K562 (cell line): ENCODE data around the gene OGN. TPM values are rescaled to one million over a fixed set of nuclear protein-coding genes. Genes with fewer than 3 reads are reported as not detected.

Experiments used
- ATAC-seq: fragments of 200-7000 bp; cut with Tn5 transposase; 3 replicates; pipeline ENCODE4 v1.9.1; 2020; ENCODE audit warnings: moderate library complexity
- BruUV-seq: library from RNA; stranded (reverse); fragments of 400-500 nt; replicated peaks from 2 replicates; lab custom pipeline; 2021; lab: Mats Ljungman, UMichigan
- CTCF ChIA-PET: fragments of 300-600 bp; formaldehyde crosslinking; extraction: SDS; loops from one replicate; lab custom pipeline; 2021; ENCODE audit warnings: low intra/inter-chr PET ratio; lab: Yijun Ruan, JAX
- POLR2A ChIA-PET: fragments of 300-600, 350-650 bp; sonication (Branson Sonifier 250); formaldehyde crosslinking; extraction: SDS; loops from one replicate; lab custom pipeline; 2021; ENCODE audit warnings: antibody characterized with exemption, inconsistent platforms; lab: Yijun Ruan, JAX
- DNase-seq, 4 experiments: peaks; one replicate each; pipeline versions ENCODE4 v3.0.0 to v3.0.0-alpha.2; 2011 to 2018; ENCODE audit warnings: low spot score in 3 of 4, mixed read lengths in 3 of 4; ENCODE audit errors: extremely low read depth in 1 of 4
- FAIRE-seq: peaks from 2 replicates; lab custom pipeline; 2011; peaks lifted over from hg19 to GRCh38; lab: Jason Lieb, UNC
- H2AFZ ChIP-seq: 2 replicates; pipeline ENCODE4 v1.6.0; 2011; ENCODE audit warnings: low read depth, low read length, control low read depth, inconsistent platforms
- H3K27ac ChIP-seq: fragments of 200-600 bp; 3 replicates; pipeline ENCODE4 v1.8.0; 2011; ENCODE audit warnings: low read depth, mild to moderate bottlenecking, control low read depth, inconsistent platforms, low read length, moderate library complexity, mixed read lengths; ENCODE audit errors: extremely low read depth
- H3K27me3 ChIP-seq, 2 experiments: fragments of 300-600 bp in 1 of 2; 2 replicates in 1 of 2; 3 replicates in 1 of 2; pipeline versions ENCODE4 v1.6.0 to v1.8.0; 2011; ENCODE audit warnings: inconsistent platforms in 2 of 2, low read length in 2 of 2, mild to moderate bottlenecking in 1 of 2, mixed read lengths in 1 of 2, moderate library complexity in 1 of 2; ENCODE audit not compliant: control insufficient read depth in 2 of 2, insufficient read depth in 2 of 2
- H3K36me3 ChIP-seq: fragments of 300-600 bp; 3 replicates; pipeline ENCODE4 v1.8.0; 2011; ENCODE audit warnings: mild to moderate bottlenecking, low read length, inconsistent platforms; ENCODE audit not compliant: control insufficient read depth, insufficient read depth
- H3K4me1 ChIP-seq, 2 experiments: fragments of 200-600 bp in 1 of 2; replicated peaks in 1 of 2; 2 replicates in 1 of 2; 3 replicates in 1 of 2; pipeline versions ENCODE4 v1.5.1 to v1.8.0; 2011; ENCODE audit warnings: inconsistent platforms in 2 of 2, low read length in 2 of 2, mild to moderate bottlenecking in 1 of 2, mixed read lengths in 1 of 2, moderate library complexity in 1 of 2; ENCODE audit not compliant: control insufficient read depth in 2 of 2, insufficient read depth in 2 of 2
- H3K4me2 ChIP-seq: 2 replicates; pipeline ENCODE4 v1.6.1; 2011; ENCODE audit warnings: low read length, control low read depth, inconsistent platforms, mixed read lengths; ENCODE audit not compliant: insufficient read depth
- H3K4me3 ChIP-seq: fragments of 200-600 bp; sonication (generic), shearing (Covaris generic); 2 replicates; pipeline ENCODE4 v1.5.1; 2016; ENCODE audit warnings: control low read depth, inconsistent platforms
- H3K79me2 ChIP-seq: fragments of 200-600 bp; 3 replicates; pipeline ENCODE4 v1.8.0; 2011; ENCODE audit warnings: low read length, inconsistent platforms; ENCODE audit not compliant: control insufficient read depth, insufficient read depth
- H3K9ac ChIP-seq, 2 experiments: 2 replicates each; pipeline versions ENCODE4 v1.6.0 to v1.6.1; 2011; ENCODE audit warnings: low read depth in 2 of 2, low read length in 2 of 2, control low read depth in 1 of 2, inconsistent platforms in 1 of 2, mild to moderate bottlenecking in 1 of 2, mixed read lengths in 1 of 2; ENCODE audit not compliant: insufficient read depth in 1 of 2
- H3K9me1 ChIP-seq: one replicate; pipeline ENCODE4 v1.6.0; 2011; ENCODE audit warnings: inconsistent platforms, mild to moderate bottlenecking, low read length, moderate library complexity; ENCODE audit not compliant: control insufficient read depth, insufficient read depth
- H3K9me3 ChIP-seq: replicated peaks from 2 replicates; pipeline ENCODE4 v1.5.1; 2011; ENCODE audit warnings: low read depth, low read length, inconsistent platforms; ENCODE audit not compliant: control insufficient read depth, insufficient read depth
- H4K20me1 ChIP-seq: replicated peaks from 2 replicates; pipeline ENCODE4 v1.6.1; 2011; ENCODE audit warnings: low read length, inconsistent platforms, mixed read lengths; ENCODE audit not compliant: control insufficient read depth, insufficient read depth
- DMBX1 ChIP-seq: fragments of 250-450 bp; sonication (Bioruptor Pico); IDR thresholded peaks from 2 replicates; pipeline ENCODE4 v1.8.0; 2022; ENCODE audit warnings: inconsistent platforms, mild to moderate bottlenecking, moderate library complexity, borderline replicate concordance
- ELF1 ChIP-seq: fragments of 200-800 bp; sonication (Bioruptor generic); IDR thresholded peaks from 2 replicates; pipeline ENCODE4 v1.6.1; 2016; ENCODE audit warnings: missing genetic modification characterization, missing compliant biosample characterization
- ETV1 ChIP-seq: fragments of 450-650 bp; conservative IDR thresholded peaks from 2 replicates; pipeline ENCODE4 v1.6.1; 2016; ENCODE audit warnings: missing genetic modification characterization, control low read depth, low read depth, missing compliant biosample characterization
- GATA2 ChIP-seq: sonication (generic); formaldehyde crosslinking; IDR thresholded peaks from 2 replicates; pipeline ENCODE4 v1.4.0; 2020; ENCODE audit warnings: mild to moderate bottlenecking, missing genetic modification reagents
- KDM4B ChIP-seq, 2 experiments: fragments of 450-650 bp in 1 of 2; sonication (generic) in 1 of 2; IDR thresholded peaks; 2 replicates each; pipeline ENCODE4 v1.6.1; 2016 to 2017; ENCODE audit warnings: borderline replicate concordance in 2 of 2, antibody characterized with exemption in 1 of 2, low read depth in 1 of 2, mild to moderate bottlenecking in 1 of 2
- RBM14 ChIP-seq: fragments of 200-400 bp; formaldehyde crosslinking; IDR thresholded peaks from 2 replicates; pipeline ENCODE4 v1.6.1; 2018; ENCODE audit warnings: low read depth, mild to moderate bottlenecking, low read length, moderate library complexity, borderline replicate concordance; ENCODE audit not compliant: insufficient read depth
- ZBTB34 ChIP-seq: fragments of 250-450 bp; sonication (Bioruptor Pico); IDR thresholded peaks from 2 replicates; pipeline ENCODE4 v1.8.0; 2021; ENCODE audit warnings: mild to moderate bottlenecking, moderate library complexity
- ZBTB7A ChIP-seq: IDR thresholded peaks from 2 replicates; pipeline ENCODE4 v1.6.1; 2011; ENCODE audit warnings: low read depth, mild to moderate bottlenecking, low read length, moderate library complexity, borderline replicate concordance; ENCODE audit not compliant: control insufficient read depth
- ZHX1 ChIP-seq: fragments of 150-350 bp; conservative IDR thresholded peaks from 2 replicates; pipeline ENCODE4 v1.6.1; 2014; ENCODE audit warnings: low read length
- ZNF224 ChIP-seq: sonication (generic); formaldehyde crosslinking; IDR thresholded peaks from 2 replicates; pipeline ENCODE4 v1.8.0; 2022; ENCODE audit warnings: mild to moderate bottlenecking, missing genetic modification reagents
- ZNF408 ChIP-seq: fragments of 250-450 bp; sonication (Bioruptor Pico); IDR thresholded peaks from 2 replicates; pipeline ENCODE4 v1.4.0; 2020; ENCODE audit warnings: low read depth, mild to moderate bottlenecking, moderate library complexity
- WGBS: fragments of 100-300 bp; shearing (Covaris generic); methylation state at CpG from one replicate; pipeline ENCODE4 v1.1.6; 2016; ENCODE audit warnings: low coverage, mixed read lengths; ENCODE audit not compliant: insufficient coverage; ENCODE audit errors: missing lambda C conversion rate; 5-methylcytosine and 5-hydroxymethylcytosine counted together
- in situ Hi-C: fragments of 300-500 bp; cut with MboI; formaldehyde crosslinking; loops from 4 replicates; pipeline ENCODE4 v1.15.0; 2018; ENCODE audit warnings: inconsistent platforms, mixed read lengths
- intact Hi-C: fragments of 100-400 bp; cut with micrococcal nuclease; formaldehyde crosslinking; loops from 2 replicates; pipeline ENCODE4 v1.14.2; 2022
- polyA plus RNA-seq, 8 experiments: library from polyadenylated mRNA; depleted of rRNA in 4 of 8; stranded (reverse) in 5 of 8; unstranded in 3 of 8; fragments of >200 nt; fragmentation: Nextera tagmentation in 2 of 8; fragmentation: Illumina TruSeq in 1 of 8; extraction: Ambion mirVana in 2 of 8; extraction: Trizol in 1 of 8; gene quantifications; 2 replicates each; pipeline versions ENCODE4 v1.2.1 to v1.2.3, GENCODE V29; 2011 to 2014; ENCODE audit warnings: inconsistent platforms in 1 of 8, missing spikeins in 1 of 8
- total RNA-seq, 7 experiments: library from RNA; depleted of rRNA in 6 of 7; stranded (reverse); fragments of >200 nt in 6 of 7; fragmentation: Illumina TruSeq in 2 of 7; extraction: Trizol in 2 of 7; gene quantifications; 2 replicates each; pipeline versions ENCODE4 v1.2.1 to v1.2.3, GENCODE V29; 2011 to 2021; ENCODE audit warnings: low replicate concordance in 1 of 7

OGN gene
- total and polyA plus RNA-seq, 9 of the 15 experiments (the other 6 are each of a cell fraction or from before 2014, with no cell fraction given) = 0.07 to 0.17 TPM; not detected in 7

- no peak for TF ChIP-seq RBM14
- Histone ChIP-seq H3K27me3 (no peaks in the 10 kb centered on the region), H3K9me3 (0 out of 2 replicates have a peak, but pooled peaks cover 3% of the 10 kb centered on the region), H3K9ac (no peak overlapping the region), H3K36me3 (peaks cover 3% of the 10 kb centered on the region; the same call in 1 of the 3 replicates), H3K4me3 (no peak overlapping the region), H3K27ac (no peak overlapping the region), H3K79me2 (no peaks in the 10 kb centered on the region), H3K4me1 (no peaks in the 10 kb centered on the region), H3K9me1 (no peaks in the 10 kb centered on the region), H3K4me2 (no peak overlapping the region), H4K20me1 (no peaks in the 10 kb centered on the region), H2AFZ (no peak overlapping the region)
- WGBS = 72% methylated on average over 2 of the region's 2 CpGs
- in situ Hi-C loops = no loop called here
- POLR2A ChIA-PET = no interaction called here
- FAIRE-seq = no peak
- DNase-seq = no peak
- intact Hi-C loops = loop anchor here (10.0 kb wide), 1 partner anchor 75 kb away; no protein-coding TSS in a partner anchor
- no TSS peak for BruUV-seq
- CTCF ChIA-PET = no interaction called here
- no peak for ATAC-seq
These were observed 44.9 kb downstream of the OGN start for GRCh38 chr9:92359394-92359995.

GRCh38 chr9:92353051-92353450 is 51.3 kb downstream of the OGN start:
- Histone ChIP-seq H3K4me1 (no peaks in the 10 kb centered on the region), H4K20me1 (no peaks in the 10 kb centered on the region), H3K36me3 (peaks cover 5% of the 10 kb centered on the region; the same call in 2 of the 3 replicates), H3K79me2 (no peaks in the 10 kb centered on the region), H2AFZ (no peak overlapping the region), H3K4me3 (no peak overlapping the region), H3K4me2 (no peak overlapping the region), H3K27me3 (no peaks in the 10 kb centered on the region), H3K27ac (no peak overlapping the region), H3K9me3 (peaks cover 6% of the 10 kb centered on the region), H3K9me1 (no peaks in the 10 kb centered on the region), H3K9ac (no peak overlapping the region)
- no TSS peak for BruUV-seq
- in situ Hi-C loops = no loop called here
- ChIA-PET POLR2A (no interaction called here), CTCF (no interaction called here)
- DNase-seq (no peak), FAIRE-seq (no peak), ATAC-seq (no peak)
- intact Hi-C loops = loop anchor here (10.0 kb wide), 1 partner anchor 82 kb away; no protein-coding TSS in a partner anchor
- WGBS = 87% methylated on average over 6 of the region's 6 CpGs
- TF ChIP-seq ZNF408 (CRISPR knock-in tag) = no peak
- TF ChIP-seq ZBTB7A = no peak
- no peak for TF ChIP-seq ETV1 (tag)
- no peak for TF ChIP-seq ELF1 (tag)
- TF ChIP-seq GATA2 = no peak
- no peak for TF ChIP-seq ZNF224
- no peak for TF ChIP-seq ZBTB34 (CRISPR knock-in tag)
- TF ChIP-seq ZHX1 = no peak
- no peak for TF ChIP-seq KDM4B (IDR thresholded peaks at IDR 0.05; ENCODE audit: borderline replicate concordance in 2 of 2, low read depth in 1 of 2)
- no peak for TF ChIP-seq DMBX1 (CRISPR knock-in tag)
